ENCODE results near the gene MICU1. TPM values are rescaled to one million over a fixed set of nuclear protein-coding genes. Genes with fewer than 3 reads are reported as not detected.

Gene MICU1
- 37.7 and 41.4 TPM in 2 replicates for total RNA-seq (ENCODE audit: low replicate concordance)

GRCh38 chr10:72625608-72626443, at the start of gene MICU1:
MICU1 (minus strand) TSS chr10:72626079; CDS start chr10:72566793, 59,286 bp downstream.

GRCh38 chr10:72354356-72355213, 271.3 kb downstream of the MICU1 start, which contains the start of gene DNAJB12:
DNAJB12 (minus strand) TSS chr10:72354919; CDS start chr10:72354897, 22 bp downstream.

Other genes starting within 250 kb of the MICU1 start
- gene MCU, start 66.1 kb upstream of the MICU1 start, total RNA-seq (ENCODE audit: low replicate concordance), result 28.1 and 43.2 TPM in 2 replicates

Data from smooth muscle cell of the coronary artery (primary cell).